Stimulated activated naive CD8-positive, alpha-beta T cell treated with anti-CD3 and anti-CD28 coated beads, Interleukin-15, amount 100 ng/mL, for 72 hours (primary cell): ENCODE measurements around the gene BRAF.
"Not testable (repeated sequence)": the region's sequence is repeated elsewhere in the genome, so short reads cannot be mapped to it uniquely, and the experiment has no call there.

Experiments used
- ATAC-seq: fragments of 150-1000 bp; cut with Tn5 transposase; 2 replicates; pipeline ENCODE4 v1.10.0; 2021; ENCODE audit warnings: mild to moderate bottlenecking, moderate library complexity
- DNase-seq, 2 donors: peaks; one replicate each; pipeline ENCODE4 v3.0.0; 2021 to 2022
- H3K27ac Mint-ChIP-seq, 2 donors: one replicate each; pipeline ENCODE4 v1.8.0; 2022; ENCODE audit warnings: mild to moderate bottlenecking in 2 of 2, mixed read lengths in 2 of 2, moderate library complexity in 2 of 2
- H3K27me3 Mint-ChIP-seq: one replicate; pipeline ENCODE4 v1.8.0; 2022; ENCODE audit warnings: mixed read lengths
- H3K4me1 Mint-ChIP-seq: one replicate; pipeline ENCODE4 v1.8.0; 2022; ENCODE audit warnings: mild to moderate bottlenecking, mixed read lengths
- H3K4me3 Mint-ChIP-seq, 2 donors: one replicate each; pipeline ENCODE4 v1.8.0; 2022; ENCODE audit warnings: mild to moderate bottlenecking in 2 of 2, mixed read lengths in 2 of 2, moderate library complexity in 1 of 2
- H3K9me3 Mint-ChIP-seq, 2 donors: one replicate each; pipeline ENCODE4 v1.8.0; 2022; ENCODE audit warnings: mixed read lengths in 2 of 2

BRAF gene

GRCh38 chr7:140696680-140697446 lies 227.9 kb downstream of the BRAF start, which contains the start of gene NDUFB2:
Gene NDUFB2 (plus strand): TSS chr7:140696708. CDS start chr7:140696745, 37 bp downstream.
- DNase-seq: peak; percentile 73 to 91
- Mint-ChIP-seq H3K4me1 (peaks cover 55% of the 10 kb centered on the region), H3K9me3 (no peaks in the 10 kb centered on the region), H3K4me3 (peak within 1 kb of the TSS; percentile 94 to 99), H3K27me3 (no peaks in the 10 kb centered on the region), H3K27ac (peak within 1 kb of the TSS; percentile 95 to 97)
- peak; percentile 91 for ATAC-seq

DNA sequence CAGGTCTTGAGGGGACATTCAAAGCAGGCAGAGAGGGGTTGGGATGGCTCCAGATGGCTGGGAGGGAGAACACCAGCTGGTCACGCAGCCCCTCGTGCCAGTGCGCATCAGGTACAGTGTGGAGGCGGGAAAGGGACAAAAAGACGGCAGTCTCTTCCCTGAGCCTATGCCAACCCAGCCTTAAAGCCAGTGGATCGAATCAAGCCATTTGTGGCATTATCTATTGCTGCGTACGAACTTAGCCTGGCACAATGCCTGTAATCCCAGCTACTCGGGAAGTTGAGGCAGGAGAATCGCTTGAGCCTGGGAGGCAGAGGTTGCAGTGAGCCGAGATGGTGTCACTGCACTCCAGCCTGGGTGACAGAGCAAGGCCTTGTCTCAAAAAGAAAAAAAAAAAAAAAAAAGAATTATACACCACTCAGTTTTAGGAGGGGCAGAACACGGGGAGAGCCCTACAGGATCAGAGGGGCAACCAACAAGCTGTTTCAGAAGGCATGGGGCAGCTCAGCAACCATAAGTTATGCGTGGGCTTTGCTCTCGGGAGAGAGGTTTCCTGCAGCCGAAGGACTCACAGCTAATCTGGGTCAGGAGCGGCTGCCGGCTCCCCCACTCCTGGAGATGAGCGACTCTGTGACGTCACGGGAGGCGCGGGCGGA lies 228.6 kb downstream of the BRAF start:
- H3K4me3 Mint-ChIP-seq: peak overlapping the region; percentile 94 to 99
- peak in 1 of 2 donors; percentile 88 for DNase-seq
- H3K27ac Mint-ChIP-seq: peak overlapping the region; percentile 95 to 97
- H3K9me3 Mint-ChIP-seq: no peaks in the 10 kb centered on the region
- no peaks in the 10 kb centered on the region for H3K27me3 Mint-ChIP-seq
- no peak for ATAC-seq
- H3K4me1 Mint-ChIP-seq: peaks cover 57% of the 10 kb centered on the region

DNA sequence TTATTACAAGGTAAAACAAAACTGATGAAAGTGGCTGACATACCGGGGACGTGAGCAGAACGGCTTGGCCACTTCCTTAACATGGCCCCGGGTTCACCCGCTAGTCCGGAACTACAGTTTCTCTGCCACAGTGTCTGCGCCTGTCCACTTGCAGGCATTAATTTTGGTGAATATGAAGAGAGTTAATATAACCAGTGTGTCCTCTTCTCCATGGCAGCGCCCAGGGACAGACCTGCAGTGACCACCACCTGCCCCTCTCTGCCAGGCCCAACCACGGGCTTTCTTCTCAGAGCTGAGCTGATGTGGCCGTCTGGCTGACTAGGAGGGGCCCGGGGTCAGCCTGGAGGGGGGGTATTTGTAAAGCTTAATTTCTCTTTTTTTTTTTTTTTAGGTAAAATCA lies 229.3 kb downstream of the BRAF start:
- DNase-seq: peak in 1 of 2 donors; percentile 7
- no peaks in the 10 kb centered on the region for H3K9me3 Mint-ChIP-seq
- H3K4me1 Mint-ChIP-seq: peaks cover 57% of the 10 kb centered on the region
- no peak for ATAC-seq
- H3K4me3 Mint-ChIP-seq: no peak overlapping the region
- H3K27me3 Mint-ChIP-seq: no peaks in the 10 kb centered on the region
- no peak overlapping the region for H3K27ac Mint-ChIP-seq

GRCh38 chr7:140694592-140694991 lies 230.1 kb downstream of the BRAF start:
- DNase-seq (peak in 1 of 2 donors; percentile 1), ATAC-seq (no peak)
- H3K27ac Mint-ChIP-seq: peak overlapping the region in 1 of 2 donors; percentile 91
- no peaks in the 10 kb centered on the region for H3K9me3 Mint-ChIP-seq
- H3K4me3 Mint-ChIP-seq: no peak overlapping the region
- peaks cover 54% of the 10 kb centered on the region for H3K4me1 Mint-ChIP-seq
- no peaks in the 10 kb centered on the region for H3K27me3 Mint-ChIP-seq

DNA sequence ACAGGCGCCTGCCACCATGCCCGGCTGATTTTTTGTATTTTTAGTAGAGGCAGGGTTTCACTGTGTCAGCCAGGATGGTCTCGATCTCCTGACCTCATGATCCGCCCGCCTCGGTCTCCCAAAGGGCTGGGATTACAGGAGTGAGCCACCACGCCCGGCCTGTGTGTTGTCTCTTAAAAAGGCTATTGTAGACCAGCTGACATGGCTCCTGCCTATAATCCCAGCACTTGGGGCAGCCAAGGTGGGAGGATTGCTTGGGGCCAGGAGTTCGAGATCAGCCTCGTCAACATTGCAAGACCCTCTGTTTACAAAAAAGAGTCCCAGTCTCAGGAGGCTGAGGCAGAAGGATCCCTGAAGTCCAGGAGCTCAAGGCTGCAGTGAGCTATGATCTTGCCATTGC lies 230.9 kb downstream of the BRAF start:
- DNase-seq: peak in 1 of 2 donors; percentile 5
- peaks cover 47% of the 10 kb centered on the region for H3K4me1 Mint-ChIP-seq
- H3K27me3 Mint-ChIP-seq, ATAC-seq, H3K9me3 Mint-ChIP-seq, H3K4me3 Mint-ChIP-seq, H3K27ac Mint-ChIP-seq: not testable (repeated sequence)

DNA sequence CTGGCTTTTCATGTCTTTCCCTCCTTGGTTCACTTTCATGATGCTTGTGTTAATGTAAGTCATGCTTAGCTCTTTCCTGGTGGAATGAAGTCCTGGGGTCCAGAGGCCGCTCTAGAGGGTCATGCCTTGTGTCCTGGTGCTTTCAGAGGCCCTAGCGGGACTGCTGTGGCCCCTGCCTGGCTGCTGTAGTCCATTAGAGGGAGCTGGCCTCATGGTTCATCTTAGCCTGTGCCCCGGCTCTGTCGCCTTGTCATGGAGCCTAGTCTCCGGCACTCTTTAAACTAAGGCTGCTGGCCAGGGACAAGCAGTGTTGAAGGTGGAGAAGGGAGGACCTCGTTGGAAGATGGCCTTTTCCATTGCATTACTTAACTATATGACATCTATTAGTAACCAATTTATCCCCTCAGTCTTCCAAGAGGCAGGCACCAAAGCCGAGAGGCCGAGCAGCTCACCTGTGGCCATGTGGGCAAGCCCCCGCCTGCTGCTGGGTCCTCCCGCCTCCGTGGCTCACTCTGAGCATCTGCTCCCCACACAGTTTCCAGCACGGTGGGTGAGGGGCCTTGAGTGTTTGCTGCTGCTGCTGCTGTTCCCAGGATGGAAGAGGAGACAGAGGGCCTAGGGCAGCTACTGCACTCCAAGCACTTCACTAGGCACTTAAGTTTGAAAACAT lies 233.2 kb downstream of the BRAF start:
- Mint-ChIP-seq H3K27ac (no peak overlapping the region), H3K27me3 (no peaks in the 10 kb centered on the region), H3K4me1 (peaks cover 30% of the 10 kb centered on the region), H3K4me3 (no peak overlapping the region), H3K9me3 (no peaks in the 10 kb centered on the region)
- ATAC-seq: no peak
- peak in 1 of 2 donors; percentile 6 for DNase-seq

GRCh38 chr7:140689199-140690152 lies 235.3 kb downstream of the BRAF start:
- H3K27me3 Mint-ChIP-seq: no peaks in the 10 kb centered on the region
- DNase-seq (peak in 1 of 2 donors; percentile 7), ATAC-seq (no peak)
- peaks cover 19% of the 10 kb centered on the region for H3K4me1 Mint-ChIP-seq
- no peak overlapping the region for H3K27ac Mint-ChIP-seq
- H3K9me3 Mint-ChIP-seq: no peaks in the 10 kb centered on the region
- H3K4me3 Mint-ChIP-seq: no peak overlapping the region

DNA sequence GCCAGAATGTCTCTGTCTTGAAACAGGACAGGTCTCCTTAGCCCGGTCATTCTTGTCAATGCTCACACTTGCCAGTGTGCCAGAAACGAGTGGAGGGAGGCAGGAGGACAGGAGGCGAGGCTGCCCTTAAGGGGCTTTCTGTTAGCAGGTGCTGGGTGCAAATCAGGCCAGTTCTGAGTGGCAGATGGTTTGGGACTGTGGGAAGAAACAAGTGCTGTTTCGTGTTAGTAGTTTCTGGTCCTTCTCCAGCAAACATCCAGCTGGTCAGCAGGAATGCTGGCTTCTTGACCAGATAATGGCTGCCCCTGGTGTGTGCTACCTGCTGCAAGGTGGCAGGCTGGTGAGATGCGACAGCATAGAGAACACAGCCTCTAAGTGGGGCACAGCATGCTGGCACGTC lies 236.4 kb downstream of the BRAF start:
- Mint-ChIP-seq H3K9me3 (no peaks in the 10 kb centered on the region), H3K4me3 (no peak overlapping the region)
- no peak for ATAC-seq

DNA sequence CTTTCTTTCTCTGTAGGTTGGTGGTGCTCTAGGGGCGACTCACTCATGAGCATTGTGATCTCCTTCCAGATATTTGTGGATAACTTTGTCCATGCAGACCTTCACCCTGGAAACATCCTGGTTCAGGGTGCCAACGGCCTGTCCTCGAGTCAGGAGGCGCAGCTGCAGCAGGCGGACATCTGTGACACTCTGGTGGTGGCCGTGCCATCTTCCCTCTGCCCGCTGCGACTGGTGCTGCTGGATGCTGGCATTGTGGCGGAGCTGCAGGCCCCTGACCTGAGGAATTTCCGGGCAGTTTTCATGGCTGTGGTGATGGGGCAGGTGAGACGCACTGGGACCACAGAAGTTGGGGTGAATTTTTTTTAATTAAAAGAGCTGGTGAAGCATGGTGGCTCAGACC lies 237.8 kb downstream of the BRAF start:
- DNase-seq: no peak
- Mint-ChIP-seq H3K27me3 (no peaks in the 10 kb centered on the region), H3K4me1 (peaks cover 3% of the 10 kb centered on the region), H3K27ac (no peak overlapping the region), H3K9me3 (no peaks in the 10 kb centered on the region), H3K4me3 (no peak overlapping the region)
- no peak for ATAC-seq

More for the DNA sequence above, 236.4 kb downstream of the BRAF start:
- no peaks in the 10 kb centered on the region for H3K27me3 Mint-ChIP-seq
- peaks cover 17% of the 10 kb centered on the region for H3K4me1 Mint-ChIP-seq
- peak in 1 of 2 donors; percentile 3 for DNase-seq
- H3K27ac Mint-ChIP-seq: no peak overlapping the region

- H3K4me1 Mint-ChIP-seq: no peaks in the 10 kb centered on the region
- no peaks in the 10 kb centered on the region for H3K9me3 Mint-ChIP-seq
- ATAC-seq: no peak
- DNase-seq: peak in 1 of 2 donors; percentile 2
- no peaks in the 10 kb centered on the region for H3K27me3 Mint-ChIP-seq
- no peak overlapping the region for H3K27ac Mint-ChIP-seq
- H3K4me3 Mint-ChIP-seq: no peak overlapping the region
These were observed 239.2 kb downstream of the BRAF start for GRCh38 chr7:140685407-140686087.

GRCh38 chr7:140684066-140684950 lies 240.4 kb downstream of the BRAF start:
- H3K9me3 Mint-ChIP-seq: no peaks in the 10 kb centered on the region
- no peaks in the 10 kb centered on the region for H3K27me3 Mint-ChIP-seq
- H3K4me3 Mint-ChIP-seq: no peak overlapping the region
- ATAC-seq (no peak), DNase-seq (peak in 1 of 2 donors; percentile 4)
- peak overlapping the region in 1 of 2 donors; percentile 52 for H3K27ac Mint-ChIP-seq
- H3K4me1 Mint-ChIP-seq: no peaks in the 10 kb centered on the region

DNA sequence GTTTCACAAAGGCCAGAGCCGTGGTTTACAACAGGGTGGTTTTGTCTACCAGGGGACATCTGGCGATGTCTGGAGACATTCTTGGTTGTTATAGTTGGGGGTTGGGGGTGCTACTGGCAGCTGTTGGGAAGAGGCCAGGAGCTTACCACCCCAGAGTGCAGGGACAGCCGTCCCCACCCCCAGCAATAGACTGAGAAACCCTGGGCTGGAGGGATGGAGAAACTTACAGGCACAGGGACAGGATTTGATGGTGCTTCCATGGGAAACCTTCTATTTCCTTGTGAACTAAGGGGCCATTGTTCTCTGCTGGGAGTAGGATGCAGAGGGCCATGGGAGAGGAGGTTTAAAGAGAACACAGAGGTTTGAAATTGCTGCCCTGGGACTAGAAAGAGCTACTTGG lies 241.1 kb downstream of the BRAF start:
- DNase-seq (no peak), ATAC-seq (no peak)
- no peaks in the 10 kb centered on the region for H3K27me3 Mint-ChIP-seq
- no peaks in the 10 kb centered on the region for H3K9me3 Mint-ChIP-seq
- H3K4me1 Mint-ChIP-seq: no peaks in the 10 kb centered on the region
- H3K4me3 Mint-ChIP-seq: no peak overlapping the region
- H3K27ac Mint-ChIP-seq: peak overlapping the region; percentile 23 to 52

- ATAC-seq (no peak), DNase-seq (no peak)
- Mint-ChIP-seq H3K27me3 (no peaks in the 10 kb centered on the region), H3K4me3 (no peak overlapping the region), H3K9me3 (no peaks in the 10 kb centered on the region), H3K27ac (no peak overlapping the region), H3K4me1 (peaks cover 10% of the 10 kb centered on the region)
These were observed 243.0 kb downstream of the BRAF start for GRCh38 chr7:140681766-140682165.

- DNase-seq (no peak), ATAC-seq (no peak)
- Mint-ChIP-seq H3K4me1 (peaks cover 18% of the 10 kb centered on the region), H3K27ac (peak overlapping the region in 1 of 2 donors; percentile 24), H3K27me3 (no peaks in the 10 kb centered on the region), H3K9me3 (no peaks in the 10 kb centered on the region), H3K4me3 (no peak overlapping the region)
These were observed 243.8 kb downstream of the BRAF start for GRCh38 chr7:140680886-140681285.
